T-cell (primary cell): ENCODE data around the gene SYK. TPM values are rescaled to one million over a fixed set of nuclear protein-coding genes. Genes with fewer than 3 reads are reported as not detected.

Experiments
- ATAC-seq, 4 experiments: fragments of 200-7000 bp in 3 of 4; fragments of 150-1000 bp in 1 of 4; cut with Tn5 transposase; replicated peaks in 1 of 4; 1 replicate in 3 of 4; 2 replicates in 1 of 4; pipeline ENCODE4 v1.10.0; 2021; ENCODE audit warnings: moderate library complexity in 3 of 4, mild to moderate bottlenecking in 2 of 4, moderate number of reproducible peaks in 1 of 4
- CTCF ChIA-PET, 2 donors: fragments of 300-600 bp; sonication (Branson Sonifier 250); formaldehyde crosslinking; loops; one replicate each; lab custom pipeline; 2022; ENCODE audit warnings: antibody characterized with exemption in 2 of 2; lab: Charles Lee
- POLR2A ChIA-PET, 2 donors: fragments of 300-600 bp; sonication (Branson Sonifier 250); formaldehyde crosslinking; loops; one replicate each; lab custom pipeline; 2022; ENCODE audit warnings: antibody characterized with exemption in 2 of 2; lab: Charles Lee
- DNase-seq, 35 experiments: peaks; one replicate each; pipeline versions ENCODE4 v3.0.0 to v3.0.0-alpha.2; 2013 to 2023
- H3K27ac ChIP-seq: one replicate; pipeline ENCODE4 v1.5.1; 2013; ENCODE audit warnings: low read length
- H3K27me3 ChIP-seq, 2 experiments: replicated peaks in 1 of 2; 1 replicate in 1 of 2; 2 replicates in 1 of 2; pipeline versions ENCODE4 v1.6.1 to v1.7.0; 2013; ENCODE audit warnings: low read length in 1 of 2, mixed read lengths in 1 of 2; ENCODE audit not compliant: control insufficient read depth in 2 of 2, insufficient read depth in 2 of 2; ENCODE audit errors: extremely low read depth in 1 of 2
- H3K36me3 ChIP-seq, 2 donors: 1 replicate in 1 of 2; 2 replicates in 1 of 2; pipeline versions ENCODE4 v1.6.1 to v1.7.0; 2013; ENCODE audit warnings: low read length in 1 of 2; ENCODE audit not compliant: control insufficient read depth in 2 of 2, insufficient read depth in 1 of 2; ENCODE audit errors: extremely low read depth in 1 of 2
- H3K4me1 ChIP-seq, 2 experiments: 1 replicate in 1 of 2; 2 replicates in 1 of 2; pipeline versions ENCODE4 v1.6.1 to v1.7.0; 2013; ENCODE audit warnings: low read length in 2 of 2, mixed read lengths in 1 of 2; ENCODE audit not compliant: insufficient read depth in 2 of 2, control insufficient read depth in 1 of 2; ENCODE audit errors: extremely low read depth in 1 of 2
- H3K4me3 ChIP-seq, 2 donors: 1 replicate in 1 of 2; 2 replicates in 1 of 2; pipeline versions ENCODE4 v1.5.1 to v1.7.0; 2013; ENCODE audit warnings: mild to moderate bottlenecking in 2 of 2, low read length in 1 of 2, moderate library complexity in 1 of 2; ENCODE audit not compliant: control insufficient read depth in 1 of 2; ENCODE audit errors: extremely low read depth in 1 of 2
- H3K9me3 ChIP-seq: 2 replicates; pipeline ENCODE4 v1.7.0; 2013
- H3K27ac Mint-ChIP-seq, 2 donors: one replicate each; pipeline ENCODE4 v1.8.0; 2020 to 2021; ENCODE audit warnings: mild to moderate bottlenecking in 2 of 2, mixed read lengths in 2 of 2
- H3K27me3 Mint-ChIP-seq, 2 donors: one replicate each; pipeline ENCODE4 v1.8.0; 2021 to 2022; ENCODE audit warnings: mixed read lengths in 2 of 2
- H3K36me3 Mint-ChIP-seq: one replicate; pipeline ENCODE4 v1.8.0; 2021; ENCODE audit warnings: mixed read lengths
- H3K4me1 Mint-ChIP-seq, 3 donors: one replicate each; pipeline ENCODE4 v1.8.0; 2020 to 2022; ENCODE audit warnings: mixed read lengths in 3 of 3, mild to moderate bottlenecking in 1 of 3
- H3K4me3 Mint-ChIP-seq, 3 donors: one replicate each; pipeline ENCODE4 v1.8.0; 2020 to 2022; ENCODE audit warnings: mild to moderate bottlenecking in 3 of 3, mixed read lengths in 3 of 3, moderate library complexity in 3 of 3
- H3K9me3 Mint-ChIP-seq, 3 donors: one replicate each; pipeline ENCODE4 v1.8.0; 2020 to 2022; ENCODE audit warnings: mixed read lengths in 3 of 3
- WGBS: methylation state at CpG from one replicate; pipeline ENCODE4 v1.1.5; 2013; ENCODE audit warnings: missing lambda C conversion rate; ENCODE audit not compliant: insufficient coverage; 5-methylcytosine and 5-hydroxymethylcytosine counted together
- total RNA-seq, 35 experiments: library from RNA in 6 of 35; stranded (reverse) in 6 of 35; fragments of 120-200 nt in 1 of 35; gene quantifications; one replicate each; pipeline versions ENCODE4 v1.2.1 to v1.2.4 and lab custom pipeline; 2013 to 2026

SYK gene
- total RNA-seq, 5 donors from 2014 or later (not counting 1 experiment from before 2014, with no cell fraction given), result 1.0 to 10.7 (median 3.9) TPM

DNA sequence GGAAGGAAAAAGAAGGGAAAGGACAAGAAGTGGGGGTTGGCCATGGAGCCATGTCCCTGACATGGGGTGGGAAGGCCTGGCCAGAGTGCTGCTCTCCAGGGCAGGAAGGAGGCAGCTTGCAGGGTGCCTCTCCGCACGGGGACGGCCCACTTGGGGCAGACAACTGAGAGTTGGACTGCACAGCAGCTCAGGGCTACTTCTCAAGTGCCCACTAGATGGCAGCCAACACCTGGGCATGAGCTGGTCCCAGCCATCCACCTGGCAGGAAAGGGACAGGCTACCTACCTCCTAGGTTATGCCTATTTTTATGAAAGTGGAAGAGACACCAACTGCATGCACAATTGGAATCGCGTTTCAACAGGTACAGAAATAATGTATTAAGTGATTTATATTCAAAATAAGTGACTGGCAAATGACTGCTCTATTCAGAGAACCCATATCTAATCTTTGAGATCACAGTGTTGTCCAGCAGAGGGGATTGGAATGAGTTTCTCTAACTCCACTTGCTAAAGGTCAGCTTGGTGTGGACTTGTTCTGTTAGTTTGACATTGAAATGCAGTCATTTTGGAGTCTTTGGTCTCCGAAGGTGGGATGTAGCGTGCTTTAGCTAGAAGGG lies 113.4 kb downstream of the SYK start:
- no peak overlapping the region for H3K4me3 Mint-ChIP-seq
- ATAC-seq (peak; percentile 90 to 96 (median 92)), DNase-seq (peak; percentile 30 to 85 (median 62))
- WGBS, result 0% methylated on average over 3 of the region's 7 CpGs
- Histone ChIP-seq H3K27ac (no peak overlapping the region), H3K9me3 (no peaks in the 10 kb centered on the region), H3K4me3 (no peak overlapping the region), H3K4me1 (no peaks in the 10 kb centered on the region), H3K27me3 (peaks cover 0 to 25% of the 10 kb centered on the region in 2 experiments), H3K36me3 (no peaks in the 10 kb centered on the region)
- H3K27ac Mint-ChIP-seq, result no peak overlapping the region
- no peaks in the 10 kb centered on the region for H3K27me3 Mint-ChIP-seq
- ChIA-PET POLR2A (interaction anchor here in 1 of 2 donors (0.5 kb wide), 1 partner anchor 400 kb away, joined by 9 read pairs; no protein-coding TSS in a partner anchor), CTCF (interaction anchor here (0.5 to 2.7 kb wide), 17 partner anchors 8 to 1225 kb away, joined by 3 to 45 read pairs (median 3); no protein-coding TSS in a partner anchor)
- H3K9me3 Mint-ChIP-seq, result no peaks in the 10 kb centered on the region
- H3K4me1 Mint-ChIP-seq, result no peaks in the 10 kb centered on the region
- H3K36me3 Mint-ChIP-seq, result no peaks in the 10 kb centered on the region

GRCh38 chr9:90915693-90916092 lies 114.1 kb downstream of the SYK start:
- ATAC-seq, result no peak
- CTCF ChIA-PET, result interaction anchor here (0.5 to 2.7 kb wide), 11 partner anchors 9 to 855 kb away, joined by 3 to 45 read pairs (median 4); no protein-coding TSS in a partner anchor

GRCh38 chr9:90916147-90916734 lies 114.6 kb downstream of the SYK start:
- H3K27ac Mint-ChIP-seq, result no peak overlapping the region
- no peak overlapping the region for H3K27ac ChIP-seq
- no peak overlapping the region for H3K4me3 Mint-ChIP-seq
- no peaks in the 10 kb centered on the region for H3K27me3 Mint-ChIP-seq
- H3K27me3 ChIP-seq, result peaks cover 0 to 28% of the 10 kb centered on the region in 2 experiments
- no peaks in the 10 kb centered on the region for H3K36me3 Mint-ChIP-seq
- H3K36me3 ChIP-seq, result no peaks in the 10 kb centered on the region
- ChIA-PET POLR2A (no interaction called here), CTCF (interaction anchor here (0.6 to 2.7 kb wide), 8 partner anchors 445 to 1470 kb away, joined by 3 to 45 read pairs (median 4); no protein-coding TSS in a partner anchor)
- H3K9me3 Mint-ChIP-seq, result no peaks in the 10 kb centered on the region
- H3K4me1 Mint-ChIP-seq, result no peaks in the 10 kb centered on the region
- no peak for ATAC-seq
- no peak overlapping the region for H3K4me3 ChIP-seq
- H3K9me3 ChIP-seq, result no peaks in the 10 kb centered on the region
- WGBS, result 94% methylated on average over 2 of the region's 11 CpGs
- H3K4me1 ChIP-seq, result no peaks in the 10 kb centered on the region
- DNase-seq, result no peak

More at GRCh38 chr9:90915693-90916092, 114.1 kb downstream of the SYK start:
- Mint-ChIP-seq H3K4me1 (no peaks in the 10 kb centered on the region), H3K4me3 (no peak overlapping the region), H3K36me3 (no peaks in the 10 kb centered on the region), H3K27ac (no peak overlapping the region), H3K9me3 (no peaks in the 10 kb centered on the region), H3K27me3 (no peaks in the 10 kb centered on the region)
- Histone ChIP-seq H3K27ac (no peak overlapping the region), H3K4me3 (no peak overlapping the region), H3K4me1 (no peaks in the 10 kb centered on the region), H3K36me3 (no peaks in the 10 kb centered on the region), H3K9me3 (no peaks in the 10 kb centered on the region), H3K27me3 (peaks cover 0 to 25% of the 10 kb centered on the region in 2 experiments)
- 90% methylated on average over 5 of the region's 6 CpGs for WGBS
- DNase-seq, result peak in 1 of 35 experiments; percentile 11
- POLR2A ChIA-PET, result no interaction called here

DNA sequence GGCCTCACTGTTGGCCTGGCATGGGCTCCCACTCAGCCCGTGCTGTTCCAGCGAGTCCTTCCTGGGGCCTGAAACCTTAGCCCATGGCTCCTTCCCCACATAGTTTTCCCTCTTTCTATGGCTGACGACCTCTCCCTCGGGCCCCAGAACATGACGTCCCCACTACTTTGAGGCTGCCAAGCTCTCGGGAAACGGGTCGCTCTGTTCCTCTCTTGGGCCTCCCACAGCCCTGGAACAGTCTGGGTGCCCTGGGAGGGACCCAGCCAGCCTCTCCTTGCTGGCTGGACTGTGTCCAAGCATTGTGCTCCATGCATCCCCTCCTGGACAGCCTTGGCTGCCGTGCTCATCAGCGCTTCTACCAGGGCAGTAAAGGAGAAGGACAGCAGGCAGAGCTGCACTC lies 118.3 kb downstream of the SYK start:
- no peak overlapping the region for H3K4me3 ChIP-seq
- no peaks in the 10 kb centered on the region for H3K4me1 ChIP-seq
- no peaks in the 10 kb centered on the region for H3K9me3 Mint-ChIP-seq
- WGBS, result 88% methylated on average over 10 of the region's 10 CpGs
- no peak overlapping the region for H3K4me3 Mint-ChIP-seq
- POLR2A ChIA-PET, result no interaction called here
- no peaks in the 10 kb centered on the region for H3K9me3 ChIP-seq
- CTCF ChIA-PET, result no interaction called here
- H3K27ac ChIP-seq, result no peak overlapping the region
- peaks cover 10 to 17% of the 10 kb centered on the region in 2 donors for H3K27me3 Mint-ChIP-seq
- H3K36me3 Mint-ChIP-seq, result no peaks in the 10 kb centered on the region
- no peak for DNase-seq
- H3K36me3 ChIP-seq, result no peaks in the 10 kb centered on the region
- H3K4me1 Mint-ChIP-seq, result no peaks in the 10 kb centered on the region
- H3K27ac Mint-ChIP-seq, result no peak overlapping the region
- peaks cover 0 to 15% of the 10 kb centered on the region in 2 experiments for H3K27me3 ChIP-seq
- no peak for ATAC-seq

DNA sequence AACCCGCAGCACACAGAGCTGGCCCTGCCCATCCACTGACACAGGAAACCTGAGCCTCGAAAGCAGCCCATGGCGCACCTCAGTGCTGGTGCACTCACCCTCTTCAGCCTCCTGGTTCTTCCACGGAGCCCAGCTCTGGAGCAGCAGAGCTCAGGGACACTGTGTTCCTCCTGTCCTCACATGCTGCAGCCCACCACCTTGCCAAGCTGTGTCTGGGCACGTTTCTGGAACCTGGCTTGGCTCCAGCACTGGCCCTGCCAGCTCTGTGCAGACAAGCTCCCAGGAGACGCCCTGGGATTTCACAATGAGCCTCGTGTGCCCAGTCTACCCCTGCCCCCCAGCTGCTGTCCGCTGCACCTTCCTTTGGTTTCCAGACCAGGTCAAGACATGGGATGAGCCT lies 119.5 kb downstream of the SYK start:
- Mint-ChIP-seq H3K4me1 (no peaks in the 10 kb centered on the region), H3K4me3 (no peak overlapping the region), H3K36me3 (no peaks in the 10 kb centered on the region), H3K9me3 (no peaks in the 10 kb centered on the region), H3K27ac (no peak overlapping the region), H3K27me3 (peaks cover 14 to 21% of the 10 kb centered on the region in 2 donors)
- Histone ChIP-seq H3K4me3 (no peak overlapping the region), H3K27me3 (peaks cover 0 to 18% of the 10 kb centered on the region in 2 experiments), H3K4me1 (no peaks in the 10 kb centered on the region), H3K36me3 (no peaks in the 10 kb centered on the region), H3K27ac (no peak overlapping the region), H3K9me3 (no peaks in the 10 kb centered on the region)
- DNase-seq (no peak), ATAC-seq (no peak)
- CTCF ChIA-PET, result no interaction called here
- POLR2A ChIA-PET, result no interaction called here
- WGBS, result 70% methylated on average over 8 of the region's 8 CpGs

- H3K27ac ChIP-seq, result no peak overlapping the region
- no peak overlapping the region for H3K4me3 ChIP-seq
- H3K27me3 Mint-ChIP-seq, result peaks cover 18 to 21% of the 10 kb centered on the region in 2 donors
- peaks cover 0 to 20% of the 10 kb centered on the region in 2 experiments for H3K27me3 ChIP-seq
- no peaks in the 10 kb centered on the region for H3K36me3 ChIP-seq
- CTCF ChIA-PET, result no interaction called here
- no peak for DNase-seq
- WGBS, result 100% methylated on average over 1 of the region's 7 CpGs
- H3K36me3 Mint-ChIP-seq, result no peaks in the 10 kb centered on the region
- no peak overlapping the region for H3K27ac Mint-ChIP-seq
- POLR2A ChIA-PET, result interaction anchor here in 1 of 2 donors (0.6 kb wide), 1 partner anchor 697 kb away, joined by 3 read pairs; no protein-coding TSS in a partner anchor
- ATAC-seq, result no peak
- H3K4me1 ChIP-seq, result no peaks in the 10 kb centered on the region
- H3K4me3 Mint-ChIP-seq, result no peak overlapping the region
- no peaks in the 10 kb centered on the region for H3K4me1 Mint-ChIP-seq
- no peaks in the 10 kb centered on the region for H3K9me3 ChIP-seq
- no peaks in the 10 kb centered on the region for H3K9me3 Mint-ChIP-seq
Measured at GRCh38 chr9:90921969-90922368, 120.3 kb downstream of the SYK start.
